HG03196 (cell line): Measurements from ENCODE around the gene MYADM.
A peak's percentile ranks its signal among the peaks of the same experiment; 100 is the strongest.
"Not testable (repeated sequence)": the region's sequence is repeated elsewhere in the genome, so short reads cannot be mapped to it uniquely, and the experiment has no call there.

Source experiments
- ATAC-seq: cut with Tn5 transposase; IDR thresholded peaks from one replicate; pipeline ENCODE4 v1.9.1; 2021; ENCODE audit not compliant: unreplicated experiment

Gene MYADM, protein sequence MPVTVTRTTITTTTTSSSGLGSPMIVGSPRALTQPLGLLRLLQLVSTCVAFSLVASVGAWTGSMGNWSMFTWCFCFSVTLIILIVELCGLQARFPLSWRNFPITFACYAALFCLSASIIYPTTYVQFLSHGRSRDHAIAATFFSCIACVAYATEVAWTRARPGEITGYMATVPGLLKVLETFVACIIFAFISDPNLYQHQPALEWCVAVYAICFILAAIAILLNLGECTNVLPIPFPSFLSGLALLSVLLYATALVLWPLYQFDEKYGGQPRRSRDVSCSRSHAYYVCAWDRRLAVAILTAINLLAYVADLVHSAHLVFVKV

DNA sequence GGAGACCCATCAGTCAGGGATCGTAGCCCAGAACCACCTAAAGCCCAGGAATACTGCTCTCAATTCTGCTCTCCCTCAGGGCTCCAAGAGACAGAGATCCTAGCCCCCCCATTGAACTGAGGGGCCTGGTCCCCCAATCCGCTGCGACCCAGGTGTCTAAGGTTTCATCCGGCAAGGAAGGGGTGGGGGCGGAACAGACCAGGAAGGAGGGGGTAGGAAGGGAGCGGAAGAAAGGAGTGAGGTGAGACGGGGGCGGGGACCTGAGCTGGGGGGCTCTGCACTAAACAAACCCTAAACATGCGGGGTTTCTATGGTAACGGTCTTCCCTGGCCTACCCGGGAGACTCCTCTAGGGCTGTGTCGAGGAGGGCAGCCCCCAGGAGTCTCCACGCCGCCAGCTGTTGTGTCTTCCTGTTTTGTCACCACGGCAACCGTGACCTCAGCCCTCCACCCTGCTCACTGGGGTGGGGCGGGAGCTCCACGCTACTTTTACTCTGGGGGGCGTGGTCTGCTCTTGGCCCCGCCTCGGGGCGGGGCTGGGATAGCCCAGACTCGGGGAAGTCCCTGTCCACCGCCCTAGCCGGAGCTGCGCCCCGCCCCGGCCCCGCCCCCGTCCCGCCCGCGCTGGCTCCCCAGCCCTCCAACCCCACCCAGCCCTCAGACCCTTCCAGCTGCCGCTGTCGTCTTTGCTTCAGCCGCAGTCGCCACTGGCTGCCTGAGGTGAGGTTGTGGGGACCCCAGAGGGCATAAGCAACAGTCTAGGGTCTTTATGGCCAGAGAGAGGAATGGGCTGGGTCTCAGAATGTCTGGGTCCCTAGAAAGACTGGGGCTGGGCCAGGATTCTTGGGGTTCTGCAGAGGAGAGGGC lies at the start of gene MYADM:
MYADM (plus strand) TSS at position 659 of the 866 bp plus-strand sequence. CDS start 5,647 bp downstream, outside the sequence.
- ATAC-seq = peak; percentile 74

DNA sequence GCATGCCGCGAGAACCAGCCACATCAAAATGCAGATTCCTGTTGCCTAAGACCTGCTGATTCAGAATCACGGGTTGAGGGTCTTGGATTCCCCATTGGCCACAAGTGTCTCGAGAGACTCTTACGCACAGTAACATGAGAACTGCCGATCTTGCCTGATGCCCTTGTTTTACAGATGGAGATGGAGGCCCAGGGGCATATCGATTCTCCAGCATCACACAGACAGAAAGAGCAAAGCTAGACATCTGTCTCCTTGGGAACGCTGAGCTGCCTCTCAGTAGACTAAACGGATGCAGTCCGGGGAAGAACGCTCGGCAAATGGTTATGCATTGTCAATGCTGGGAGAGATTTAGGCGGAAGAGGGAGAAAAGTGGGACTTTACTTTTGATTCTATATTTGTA lies 48.9 kb upstream of the MYADM start:
- ATAC-seq = no peak

DNA sequence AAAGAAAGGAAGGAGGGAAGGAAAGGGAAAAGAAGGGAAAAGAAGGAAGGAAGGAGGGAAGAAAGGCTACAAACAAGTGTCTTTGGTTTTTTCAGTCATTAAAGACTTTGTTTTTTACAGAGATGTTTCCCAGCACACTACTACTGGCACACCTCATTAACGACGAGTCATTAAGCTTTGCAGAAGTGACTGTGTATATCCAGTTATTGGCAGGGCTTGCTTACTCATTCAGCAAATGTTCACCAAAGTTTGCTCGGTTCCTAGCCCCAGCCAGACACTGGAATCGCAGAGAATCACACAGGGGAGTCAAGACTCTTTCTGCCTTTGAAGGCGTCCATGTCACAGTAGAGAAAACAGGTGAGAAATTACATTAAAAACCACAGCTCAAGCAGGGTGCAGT lies 47.8 kb upstream of the MYADM start:
- ATAC-seq = no peak

DNA sequence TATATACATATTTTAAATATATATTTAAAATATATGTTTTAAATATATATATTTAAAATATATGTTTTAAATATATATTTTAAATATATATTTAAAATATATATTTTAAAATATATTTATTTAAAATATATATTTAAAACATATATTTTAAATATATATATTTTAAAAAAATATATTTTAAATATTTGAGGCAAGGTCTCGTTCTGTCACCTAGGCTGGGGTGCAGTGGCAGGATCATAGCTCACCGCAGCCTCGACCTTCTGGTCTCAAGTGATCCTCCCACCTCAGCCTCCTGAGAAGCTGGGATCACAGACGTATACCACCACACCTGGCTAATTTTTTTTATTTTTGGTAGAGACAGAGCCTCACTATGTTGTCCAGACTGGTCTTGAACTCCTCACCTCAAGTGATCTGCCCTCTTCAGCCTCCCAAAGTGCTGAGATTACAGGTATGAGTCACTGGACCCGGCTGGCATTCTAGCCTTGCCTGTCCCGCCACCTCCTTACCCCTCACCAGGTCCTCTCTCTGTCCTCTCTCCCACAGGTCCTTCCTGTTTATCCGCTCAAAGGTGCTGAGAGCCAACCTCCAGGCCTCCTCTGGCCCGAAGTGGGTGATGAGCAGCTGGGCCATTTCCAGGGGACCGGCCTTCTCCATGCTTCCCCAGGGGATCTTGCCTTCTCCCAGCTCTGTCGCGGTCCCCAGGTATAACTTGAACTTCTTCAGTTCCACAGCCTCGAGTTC lies 44.1 kb upstream of the MYADM start:
- no peak for ATAC-seq

DNA sequence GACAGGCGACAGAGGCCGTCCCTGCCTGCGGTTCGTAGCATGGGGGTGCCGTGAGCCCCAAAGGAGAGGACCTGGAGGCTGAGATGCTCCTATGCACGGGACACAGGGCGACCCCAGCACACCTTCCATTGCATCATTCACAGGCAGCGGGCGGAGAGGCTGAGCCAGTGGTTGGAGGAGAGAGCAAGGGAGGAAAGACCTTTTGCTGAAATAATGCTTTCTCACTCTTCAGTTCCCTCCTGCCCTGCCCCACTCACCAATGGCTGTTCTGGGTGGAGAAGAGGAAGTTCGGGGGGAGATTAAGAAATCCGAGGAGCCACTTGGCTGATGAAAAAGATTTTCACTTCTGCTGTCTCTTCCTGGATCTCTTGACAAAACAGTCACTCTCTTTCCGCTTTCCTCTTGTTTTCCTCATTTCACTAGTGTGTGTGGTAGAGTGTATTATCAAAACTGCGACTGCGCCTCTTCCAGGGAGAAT lies 43.5 kb upstream of the MYADM start, which contains the start of gene NLRP12:
NLRP12 (minus strand) TSS at position 181 of the 478 bp plus-strand sequence; CDS start at position 41, 140 bp downstream.
- ATAC-seq = no peak

DNA sequence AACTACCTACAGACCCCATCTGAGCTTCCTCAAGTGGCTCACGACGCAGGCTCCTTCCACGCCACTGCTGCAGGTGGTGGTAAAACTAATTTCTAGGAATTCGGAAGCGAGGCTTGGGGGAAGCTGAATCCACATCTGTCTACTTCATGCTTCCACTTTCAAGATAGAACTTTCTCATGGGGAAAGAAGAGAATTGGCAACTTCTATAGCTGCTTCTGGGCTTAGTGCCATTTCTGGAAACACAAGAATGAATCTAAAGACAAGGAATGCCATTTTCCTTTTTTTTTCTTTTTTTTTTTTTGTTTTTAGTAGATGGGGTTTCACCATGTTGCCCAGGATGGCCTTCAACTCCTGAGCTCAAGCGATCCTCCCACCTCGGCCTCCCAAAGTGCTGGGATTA lies 40.8 kb upstream of the MYADM start:
- ATAC-seq = no peak

DNA sequence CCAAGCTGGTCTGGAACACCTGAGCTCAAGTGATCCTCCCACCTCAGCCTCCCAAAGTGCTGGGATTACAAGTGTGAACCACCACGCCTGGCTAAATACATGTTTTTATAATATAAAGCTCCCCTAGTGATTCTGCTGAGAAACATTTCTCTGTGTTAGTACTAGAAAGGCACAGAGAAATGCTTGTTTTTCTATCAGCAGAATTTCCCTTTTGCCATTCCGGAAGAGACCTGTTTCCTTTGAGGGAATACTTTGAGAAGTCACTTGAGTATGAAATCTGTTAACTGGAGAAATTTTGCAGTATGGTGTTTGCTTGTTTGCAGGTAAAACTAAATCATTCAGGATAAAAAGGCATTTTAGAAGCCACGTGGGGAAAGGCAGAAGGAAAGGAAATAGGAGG lies 39.2 kb upstream of the MYADM start:
- ATAC-seq = no peak

DNA sequence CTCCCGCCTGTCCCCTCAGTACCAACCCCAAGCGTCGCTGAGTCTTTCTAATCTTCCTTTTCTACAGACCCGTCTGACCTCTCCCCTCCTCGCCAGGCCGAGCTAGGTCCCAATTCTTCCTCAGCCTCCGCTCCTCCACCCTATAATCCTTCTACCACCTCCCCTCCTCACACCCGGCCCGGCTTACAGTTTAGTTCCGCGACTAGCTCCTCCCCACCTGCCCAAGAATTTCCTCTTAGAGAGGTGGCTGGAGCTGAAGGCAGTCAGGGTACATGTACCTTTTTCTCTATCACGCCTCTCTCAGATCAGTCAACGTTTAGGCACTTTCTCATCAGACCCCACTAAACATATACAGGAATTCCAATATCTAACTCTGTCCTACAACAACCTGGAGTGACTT lies 34.8 kb upstream of the MYADM start:
- ATAC-seq = not testable (repeated sequence)

DNA sequence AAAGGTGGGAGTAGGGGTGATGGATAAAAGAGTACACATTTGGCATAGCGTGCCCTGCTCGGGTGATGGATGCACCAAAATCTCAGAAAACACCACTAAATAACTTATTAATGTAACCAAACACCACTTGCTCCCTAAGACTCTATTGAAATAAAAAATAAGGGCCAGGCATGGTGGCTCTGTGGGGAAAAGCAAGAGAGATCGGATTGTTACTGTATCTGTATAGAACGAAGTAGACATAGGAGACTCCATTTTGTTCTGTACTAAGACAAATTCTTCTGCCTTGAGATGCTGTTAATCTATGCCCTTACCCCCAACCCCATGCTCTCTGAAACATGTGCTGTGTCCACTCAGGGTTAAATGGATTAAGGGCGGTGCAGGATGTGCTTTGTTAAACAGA lies 29.2 kb upstream of the MYADM start:
- not testable (repeated sequence) for ATAC-seq

DNA sequence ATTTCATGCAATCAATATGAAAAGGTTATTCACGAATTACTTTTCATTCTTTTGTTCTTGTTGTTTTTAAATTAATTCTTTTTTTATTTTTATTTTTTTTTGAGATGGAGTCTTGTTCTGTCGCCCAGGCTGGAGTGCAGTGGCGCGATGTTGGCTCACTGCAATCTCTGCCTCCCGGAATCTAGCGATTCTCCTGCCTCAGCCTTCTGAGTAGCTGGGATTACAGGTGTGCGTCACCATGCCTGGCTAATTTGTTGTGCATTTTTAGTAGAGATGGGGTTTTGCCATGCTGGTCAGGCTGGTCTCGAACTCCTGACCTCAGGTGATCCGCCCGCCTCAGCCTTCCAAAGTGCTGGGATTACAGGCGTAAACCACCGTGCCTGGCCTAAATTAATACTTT lies 27.4 kb upstream of the MYADM start:
- not testable (repeated sequence) for ATAC-seq

DNA sequence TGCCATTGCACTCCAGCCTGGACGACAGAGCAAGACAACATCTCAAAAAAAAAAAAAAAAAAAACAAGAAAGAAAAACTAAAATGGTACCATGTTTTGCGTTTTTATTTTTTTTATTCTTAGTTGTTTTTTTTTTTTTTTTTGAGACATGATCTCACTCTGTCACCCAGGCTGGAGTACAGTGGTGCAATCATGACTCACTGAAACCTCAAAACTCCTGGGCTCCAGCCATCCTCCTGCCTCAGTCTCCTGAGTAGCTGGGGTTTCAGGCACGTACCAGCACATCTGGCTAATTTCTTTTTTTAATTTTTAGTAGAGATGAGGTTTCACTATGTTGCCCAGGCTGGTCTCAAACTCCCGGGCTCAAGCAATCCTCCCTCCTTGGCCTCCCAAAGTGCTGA lies 26.8 kb upstream of the MYADM start:
- ATAC-seq = not testable (repeated sequence)

DNA sequence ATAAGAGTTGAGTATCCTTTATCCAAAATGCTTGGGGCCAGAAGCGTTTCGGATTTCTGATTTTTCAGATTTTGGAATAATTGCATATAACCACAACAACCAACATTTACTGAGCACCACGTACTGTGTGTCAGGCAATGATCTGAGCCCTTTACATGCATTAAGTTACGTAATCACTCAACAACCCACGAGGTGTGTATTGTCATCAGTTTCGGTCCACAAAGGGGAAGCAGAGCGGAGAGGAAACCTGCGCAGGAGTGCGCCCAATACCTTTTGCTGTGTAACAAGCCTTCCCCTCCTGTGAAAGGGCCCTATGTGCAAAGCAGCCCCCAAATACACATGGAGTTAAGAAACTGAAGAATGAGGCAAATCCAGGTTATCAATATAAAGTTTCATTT lies 22.8 kb upstream of the MYADM start:
- no peak for ATAC-seq

DNA sequence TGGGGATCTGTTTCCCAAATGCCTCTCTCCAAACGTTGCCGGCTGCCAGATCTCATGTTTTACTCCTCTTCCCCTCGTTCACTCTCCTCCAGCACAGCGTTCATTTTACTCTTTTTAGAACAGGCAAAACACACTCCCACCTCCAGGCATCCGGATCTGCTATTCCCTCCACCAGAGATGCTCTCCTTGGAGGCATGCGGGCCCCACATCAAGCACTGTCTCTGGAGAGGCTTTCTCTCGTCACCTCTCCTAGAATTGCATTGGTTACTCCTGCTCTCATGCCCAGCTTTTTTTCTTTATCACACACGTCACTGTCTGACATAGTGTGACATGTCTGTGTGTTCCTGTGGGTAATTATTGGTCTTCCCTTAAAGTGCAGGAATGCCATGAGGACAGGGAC lies 20.1 kb upstream of the MYADM start:
- ATAC-seq = no peak

DNA sequence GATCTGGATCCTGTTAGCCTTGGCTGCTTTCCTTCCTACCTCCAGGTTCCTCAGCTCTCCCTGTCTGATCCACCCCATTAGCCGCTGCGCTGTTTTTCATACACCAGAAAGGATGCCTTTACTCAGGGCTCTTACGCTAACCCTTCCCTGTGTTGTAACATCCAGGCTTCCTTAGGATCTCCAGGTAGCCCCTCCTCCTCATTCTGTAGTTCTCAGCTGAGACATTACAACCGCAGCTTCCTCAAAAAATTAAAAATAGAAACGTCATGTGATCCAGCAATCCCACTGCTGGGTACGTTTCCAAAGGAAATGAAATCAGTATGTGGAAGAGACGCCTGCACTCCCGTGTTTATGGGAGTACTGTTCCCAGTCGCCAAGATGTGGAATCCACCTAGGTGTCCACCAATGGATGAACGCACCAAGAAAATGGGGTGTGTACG lies 18.4 kb upstream of the MYADM start:
- ATAC-seq = no peak

DNA sequence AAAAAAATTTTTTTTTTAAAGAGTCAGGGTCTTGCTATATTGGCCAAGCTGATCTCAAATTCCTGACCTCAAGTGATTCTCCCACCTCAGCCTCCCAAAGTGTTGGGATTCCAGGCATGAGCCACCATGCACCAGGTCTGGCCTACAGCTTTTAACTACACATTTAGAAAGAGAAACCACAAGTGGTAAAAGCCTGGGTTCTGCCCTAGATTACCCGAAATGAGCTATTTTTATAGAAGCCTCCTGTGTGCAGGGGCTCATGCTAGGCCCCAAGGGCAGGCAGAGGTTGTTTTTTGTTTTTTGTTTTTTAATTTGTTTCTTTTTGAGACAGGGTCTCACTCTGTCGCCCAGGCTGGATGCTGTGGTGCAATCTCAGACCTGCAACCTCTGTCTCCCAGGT lies 14.0 kb upstream of the MYADM start:
- no peak for ATAC-seq

DNA sequence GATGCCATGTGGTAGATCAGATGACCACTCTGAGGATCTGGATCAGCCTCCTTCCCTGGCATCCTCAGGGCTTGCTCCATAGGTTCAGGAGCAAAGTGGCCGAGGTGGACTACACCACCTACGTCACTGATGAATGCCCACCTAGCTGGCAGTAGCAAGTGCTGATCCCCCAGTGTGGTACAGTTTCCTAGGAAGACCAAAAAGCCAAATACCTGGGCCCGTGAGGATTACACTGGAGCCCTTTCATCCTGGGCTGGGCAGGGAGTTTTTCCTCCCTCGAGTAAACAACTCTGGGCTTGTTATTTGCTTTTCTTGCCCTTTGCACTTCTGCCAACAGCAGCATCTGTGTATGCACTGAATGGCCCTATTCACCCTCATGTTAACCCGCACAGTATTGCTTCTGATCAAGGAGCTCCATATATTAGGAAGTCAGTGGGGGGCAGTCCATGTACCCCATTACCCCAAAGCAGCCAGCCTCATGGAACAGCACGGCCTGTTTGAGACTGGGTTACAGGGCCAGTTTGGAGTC lies 3.3 kb upstream of the MYADM start:
- no peak for ATAC-seq

DNA sequence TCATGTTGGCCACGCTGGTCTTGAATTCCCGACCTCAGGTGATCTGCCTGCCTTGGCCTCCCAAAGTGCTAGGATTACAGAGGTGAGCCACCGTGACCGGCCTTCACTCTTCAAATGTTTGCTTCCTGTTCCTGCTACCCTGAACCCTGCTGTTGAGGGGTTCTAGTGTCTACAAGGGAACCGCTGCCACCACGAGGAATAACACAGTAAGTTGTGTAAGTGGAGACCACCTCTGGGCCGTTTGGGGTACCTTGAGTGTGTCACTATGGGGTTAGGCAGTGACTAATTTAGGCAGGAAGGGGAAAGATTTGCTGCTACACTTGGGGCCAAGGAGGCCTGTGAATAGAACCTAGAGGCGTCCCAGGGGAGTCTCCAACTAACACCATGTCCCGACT lies 2.2 kb upstream of the MYADM start:
- ATAC-seq = no peak

DNA sequence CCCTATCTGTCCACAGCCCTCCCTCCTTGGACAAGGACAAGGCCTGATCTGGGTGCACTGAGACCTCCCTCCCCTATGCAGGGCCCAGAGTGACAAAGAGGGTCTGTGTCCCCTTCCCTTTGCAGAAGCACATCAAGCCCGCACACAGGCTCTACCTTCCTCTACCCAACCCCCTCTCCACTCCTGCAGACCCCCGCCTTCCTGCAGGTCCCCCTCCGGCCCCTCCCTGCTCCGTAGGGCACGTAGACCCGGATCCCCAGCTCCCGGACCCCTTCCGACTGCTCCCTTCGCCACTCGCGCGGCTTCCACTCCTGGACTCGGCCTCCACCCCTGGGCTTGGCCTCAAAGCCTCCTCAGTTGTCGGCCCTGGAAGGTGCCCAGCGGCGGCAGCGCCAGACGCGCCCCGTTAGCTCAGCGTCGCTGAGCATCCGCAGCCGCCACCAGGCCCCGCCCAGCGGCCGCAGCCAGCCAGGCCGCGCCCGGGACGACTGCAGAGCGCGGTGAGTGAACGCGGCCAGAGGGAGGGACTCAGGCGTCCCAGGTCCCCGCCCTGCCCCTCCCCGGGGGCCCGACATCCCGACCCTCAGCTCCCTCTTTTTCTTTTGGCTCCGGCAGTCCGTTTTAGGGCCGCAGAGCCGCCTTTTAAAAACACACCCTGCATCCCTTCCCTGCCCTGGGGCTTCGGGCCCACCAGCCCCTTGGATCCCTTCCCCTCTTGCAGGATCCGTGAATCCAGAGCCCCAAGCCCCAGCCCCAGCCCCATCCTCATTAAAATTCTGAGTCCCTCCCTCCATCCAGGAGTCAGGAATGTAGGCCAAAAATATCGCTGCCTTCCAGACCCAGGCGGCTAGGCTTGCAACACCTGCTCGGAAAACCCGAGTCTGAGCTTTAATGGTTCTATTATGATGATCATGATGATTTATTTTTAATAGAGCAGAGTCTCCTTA lies 1.5 kb upstream of the MYADM start:
- ATAC-seq = peak; percentile 33

DNA sequence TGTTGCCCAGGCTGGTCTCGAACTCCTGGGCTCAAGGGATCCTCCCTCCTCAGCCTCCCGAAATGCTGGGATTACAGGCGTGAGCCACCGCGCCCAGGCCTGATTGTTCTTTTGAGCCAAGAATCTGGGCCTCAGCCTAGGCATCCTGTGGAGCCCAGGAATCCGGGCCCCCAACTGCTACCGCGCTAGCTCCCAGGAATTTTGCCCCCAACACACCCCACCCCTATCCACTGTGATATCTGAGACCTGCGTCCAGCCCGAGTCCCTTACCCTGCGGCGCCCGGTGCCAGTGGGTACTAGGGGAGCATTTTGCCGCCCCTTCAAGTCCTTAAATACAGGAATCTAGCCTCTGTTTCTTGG lies 838 bp upstream of the MYADM start:
- no peak for ATAC-seq
